ENCODE results near the gene KCNQ5. TPM values are rescaled to one million over a fixed set of nuclear protein-coding genes. Genes with fewer than 3 reads are reported as not detected.

The KCNQ5 gene
- total RNA-seq, 1 experiment from 2014 or later: 0.27 TPM

- in situ Hi-C loops (cut with HindIII; ENCODE audit: low pct_unique_long_range_greater_than_20kb, low sequenced_read_pairs): no loop called here
- no peak for DNase-seq (ENCODE audit: low read depth)
Measured at GRCh38 chr6:72635636-72636035, 13.8 kb downstream of the KCNQ5 start.

- in situ Hi-C loops (cut with HindIII; ENCODE audit: low pct_unique_long_range_greater_than_20kb, low sequenced_read_pairs): no loop called here
- no peak for DNase-seq (ENCODE audit: low read depth)
Measured at GRCh38 chr6:72636215-72636614, 14.4 kb downstream of the KCNQ5 start.

DNA sequence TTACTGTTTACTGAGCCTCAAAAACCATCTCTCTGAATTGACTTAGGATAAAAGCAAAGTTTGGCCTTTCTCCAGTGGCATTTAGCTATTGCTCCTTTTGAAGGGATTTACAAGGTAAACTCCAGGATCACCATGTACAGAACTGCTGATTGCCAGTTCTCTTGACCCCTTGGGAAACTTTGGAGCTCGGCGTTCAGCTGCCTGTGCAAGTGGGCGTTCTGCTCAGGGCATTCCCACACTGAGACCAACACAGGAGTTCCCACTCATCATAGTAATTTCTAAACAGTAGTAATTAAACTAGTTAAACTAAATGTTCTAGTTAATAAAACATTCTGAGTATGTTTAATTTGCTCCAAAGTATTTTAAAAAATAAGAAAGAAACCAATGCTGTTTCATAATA is 14.9 kb downstream of the KCNQ5 start:
- DNase-seq (ENCODE audit: low read depth): no peak
- in situ Hi-C loops (cut with HindIII; ENCODE audit: low pct_unique_long_range_greater_than_20kb, low sequenced_read_pairs): no loop called here

- DNase-seq (ENCODE audit: low read depth): no peak
- in situ Hi-C loops (cut with HindIII; ENCODE audit: low pct_unique_long_range_greater_than_20kb, low sequenced_read_pairs): no loop called here
Measured at GRCh38 chr6:72639920-72640614, 18.2 kb downstream of the KCNQ5 start.

DNA sequence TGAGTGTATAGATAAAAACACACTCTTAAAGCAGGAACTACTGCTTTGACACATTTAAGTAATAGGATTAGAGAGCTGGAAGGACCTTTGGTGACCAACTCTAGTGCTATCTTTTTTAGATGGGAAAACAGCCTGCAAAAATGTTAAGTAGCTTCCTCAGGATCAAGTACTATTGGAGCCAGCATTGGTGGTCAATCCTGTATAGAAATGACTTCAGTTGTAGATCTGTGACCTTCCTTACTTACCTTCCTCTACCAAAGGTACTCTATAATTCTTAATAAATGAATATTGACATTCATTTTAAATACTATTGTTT is 18.7 kb downstream of the KCNQ5 start:
- in situ Hi-C loops (cut with HindIII; ENCODE audit: low pct_unique_long_range_greater_than_20kb, low sequenced_read_pairs): no loop called here
- no peak for DNase-seq (ENCODE audit: low read depth)

DNA sequence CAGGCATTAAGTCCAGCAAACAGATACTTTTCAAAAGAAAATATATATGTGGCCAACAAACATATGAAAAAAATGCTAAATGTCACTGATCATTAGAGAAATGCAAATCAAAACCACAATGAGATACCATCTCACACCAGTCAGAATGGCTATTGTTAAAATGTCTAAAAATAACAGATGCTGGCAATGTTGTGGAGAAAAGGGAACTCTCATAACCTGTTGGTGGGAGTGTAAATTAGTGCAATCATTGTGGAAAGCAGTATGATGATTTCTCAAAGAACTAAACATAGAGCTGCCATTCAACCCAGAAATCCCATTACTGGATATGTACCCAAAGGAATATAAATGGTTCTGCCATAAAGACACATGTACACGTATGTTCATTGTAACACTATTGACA is 20.6 kb downstream of the KCNQ5 start:
- DNase-seq (ENCODE audit: low read depth): no peak
- in situ Hi-C loops (cut with HindIII; ENCODE audit: low pct_unique_long_range_greater_than_20kb, low sequenced_read_pairs): no loop called here

- in situ Hi-C loops (cut with HindIII; ENCODE audit: low pct_unique_long_range_greater_than_20kb, low sequenced_read_pairs): no loop called here
- DNase-seq (ENCODE audit: low read depth): no peak
Measured at GRCh38 chr6:72643214-72643613, 21.4 kb downstream of the KCNQ5 start.

DNA sequence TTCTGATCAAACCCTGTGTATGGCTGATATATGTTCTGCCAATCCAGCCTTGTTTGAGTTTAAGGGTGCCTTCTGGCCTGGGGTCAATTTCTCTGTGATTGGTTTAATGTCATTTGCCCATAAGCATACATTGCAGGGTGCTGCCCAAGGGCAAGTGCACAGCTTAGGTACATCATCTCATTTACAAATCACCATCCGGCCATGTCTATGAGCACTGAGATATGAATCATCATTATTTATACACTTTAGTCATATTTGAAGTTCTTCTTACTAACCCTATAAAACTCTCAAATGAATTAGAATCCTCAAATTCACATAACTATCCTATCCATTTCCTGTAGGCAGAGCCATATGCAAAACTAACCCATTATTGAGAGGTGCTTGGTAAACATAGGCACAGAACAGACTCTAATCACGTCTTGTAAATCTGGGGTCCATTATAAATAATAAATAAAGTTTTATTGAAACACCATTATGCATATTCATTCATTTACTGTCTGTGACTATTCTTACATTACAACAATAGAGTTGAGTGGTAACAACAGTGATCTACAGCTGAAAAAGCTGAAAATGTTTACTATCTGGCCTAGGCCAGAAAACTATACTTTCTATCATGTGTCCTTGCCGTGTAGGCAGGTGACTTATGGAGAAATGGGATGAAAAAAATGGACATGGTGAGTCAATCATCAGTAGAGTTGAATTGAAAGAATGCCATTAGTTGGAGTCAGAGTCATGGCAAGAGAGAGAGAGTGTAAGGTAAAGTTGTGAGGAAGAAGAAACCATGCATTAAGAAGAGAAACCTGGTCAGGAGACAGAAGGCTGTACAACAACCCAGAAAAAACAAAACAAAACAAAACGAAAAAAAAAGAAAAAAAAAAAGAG is 25.0 kb downstream of the KCNQ5 start:
- no peak for DNase-seq (ENCODE audit: low read depth)
- in situ Hi-C loops (cut with HindIII; ENCODE audit: low pct_unique_long_range_greater_than_20kb, low sequenced_read_pairs): no loop called here

GRCh38 chr6:72647489-72647888 is 25.6 kb downstream of the KCNQ5 start:
- in situ Hi-C loops (cut with HindIII; ENCODE audit: low pct_unique_long_range_greater_than_20kb, low sequenced_read_pairs): no loop called here
- no peak for DNase-seq (ENCODE audit: low read depth)

DNA sequence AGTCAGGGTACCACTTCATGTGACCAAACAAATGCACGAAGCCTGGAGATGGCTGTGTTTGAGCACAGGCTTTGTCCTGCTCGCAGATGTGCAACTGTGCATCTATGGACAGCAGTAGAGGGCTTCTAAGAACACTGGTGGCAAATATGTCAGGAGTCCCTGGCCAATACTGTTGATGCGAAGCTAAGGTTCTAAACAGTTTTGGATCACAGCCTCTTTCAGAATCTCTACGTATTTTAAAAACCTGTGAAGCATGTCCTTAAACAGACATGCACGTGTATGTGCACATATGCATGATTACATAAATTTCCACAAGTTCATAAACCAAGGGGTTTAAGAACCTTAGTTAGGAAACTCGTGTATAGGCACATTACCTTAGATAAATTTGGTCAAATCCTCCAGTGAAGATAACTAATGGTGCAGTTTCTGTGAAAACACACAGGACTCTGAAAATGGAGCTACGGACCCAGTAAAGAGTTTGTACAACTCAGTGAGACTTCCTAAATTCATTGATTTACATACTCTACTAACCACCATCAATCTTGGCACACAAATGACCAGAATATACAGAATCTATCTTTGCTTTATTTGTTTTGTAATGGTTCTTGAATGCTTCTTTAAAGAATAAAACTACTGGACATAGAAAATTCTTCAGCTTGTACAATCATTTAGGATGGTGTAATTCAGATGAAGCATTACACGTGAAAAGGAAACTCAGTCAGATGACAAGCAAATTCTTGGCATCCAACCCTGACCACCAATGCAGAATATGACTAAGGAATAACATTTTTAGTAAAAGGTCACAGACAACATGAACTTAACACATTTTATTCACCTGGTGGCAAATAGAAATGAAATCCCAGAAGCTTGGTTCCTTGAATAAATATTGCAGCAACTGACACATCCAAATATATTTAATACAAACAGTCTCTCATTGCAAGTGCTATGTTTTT is 27.4 kb downstream of the KCNQ5 start:
- in situ Hi-C loops (cut with HindIII; ENCODE audit: low pct_unique_long_range_greater_than_20kb, low sequenced_read_pairs): no loop called here
- DNase-seq (ENCODE audit: low read depth): peak; percentile 72

DNA sequence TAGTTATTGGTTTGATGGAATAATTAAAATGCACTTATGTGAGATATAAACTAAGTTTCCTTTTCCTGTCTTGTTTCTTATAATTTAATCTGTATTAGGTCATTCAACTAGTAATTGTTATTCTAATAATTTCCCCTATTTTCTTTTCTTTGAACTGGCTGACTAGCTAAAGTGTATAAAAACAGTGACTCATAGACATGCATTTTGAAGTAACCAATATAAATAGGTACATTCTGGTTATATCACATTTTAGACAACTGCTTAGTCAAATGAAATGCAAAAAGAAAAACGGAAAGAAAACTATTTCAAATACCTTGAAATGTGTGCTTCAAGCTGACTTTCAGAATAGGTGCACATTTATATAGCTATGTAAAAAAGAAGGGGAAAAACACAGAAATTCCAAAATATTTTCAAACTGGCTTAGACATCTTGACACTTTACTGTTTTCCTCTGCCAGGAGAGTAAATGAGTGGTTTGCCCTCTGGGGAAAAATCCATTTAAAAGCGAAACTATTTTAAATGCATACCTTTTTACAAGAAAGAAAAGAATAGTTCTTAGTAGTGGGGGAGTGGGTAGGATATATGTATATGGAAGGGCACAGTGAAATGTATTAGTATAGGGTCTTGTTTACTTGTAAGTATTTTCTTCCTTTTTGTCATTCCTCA is 28.3 kb downstream of the KCNQ5 start:
- in situ Hi-C loops (cut with HindIII; ENCODE audit: low pct_unique_long_range_greater_than_20kb, low sequenced_read_pairs): no loop called here
- peak; percentile 45 for DNase-seq (ENCODE audit: low read depth)

GRCh38 chr6:72651174-72651573 is 29.3 kb downstream of the KCNQ5 start:
- in situ Hi-C loops (cut with HindIII; ENCODE audit: low pct_unique_long_range_greater_than_20kb, low sequenced_read_pairs): no loop called here
- no peak for DNase-seq (ENCODE audit: low read depth)

DNA sequence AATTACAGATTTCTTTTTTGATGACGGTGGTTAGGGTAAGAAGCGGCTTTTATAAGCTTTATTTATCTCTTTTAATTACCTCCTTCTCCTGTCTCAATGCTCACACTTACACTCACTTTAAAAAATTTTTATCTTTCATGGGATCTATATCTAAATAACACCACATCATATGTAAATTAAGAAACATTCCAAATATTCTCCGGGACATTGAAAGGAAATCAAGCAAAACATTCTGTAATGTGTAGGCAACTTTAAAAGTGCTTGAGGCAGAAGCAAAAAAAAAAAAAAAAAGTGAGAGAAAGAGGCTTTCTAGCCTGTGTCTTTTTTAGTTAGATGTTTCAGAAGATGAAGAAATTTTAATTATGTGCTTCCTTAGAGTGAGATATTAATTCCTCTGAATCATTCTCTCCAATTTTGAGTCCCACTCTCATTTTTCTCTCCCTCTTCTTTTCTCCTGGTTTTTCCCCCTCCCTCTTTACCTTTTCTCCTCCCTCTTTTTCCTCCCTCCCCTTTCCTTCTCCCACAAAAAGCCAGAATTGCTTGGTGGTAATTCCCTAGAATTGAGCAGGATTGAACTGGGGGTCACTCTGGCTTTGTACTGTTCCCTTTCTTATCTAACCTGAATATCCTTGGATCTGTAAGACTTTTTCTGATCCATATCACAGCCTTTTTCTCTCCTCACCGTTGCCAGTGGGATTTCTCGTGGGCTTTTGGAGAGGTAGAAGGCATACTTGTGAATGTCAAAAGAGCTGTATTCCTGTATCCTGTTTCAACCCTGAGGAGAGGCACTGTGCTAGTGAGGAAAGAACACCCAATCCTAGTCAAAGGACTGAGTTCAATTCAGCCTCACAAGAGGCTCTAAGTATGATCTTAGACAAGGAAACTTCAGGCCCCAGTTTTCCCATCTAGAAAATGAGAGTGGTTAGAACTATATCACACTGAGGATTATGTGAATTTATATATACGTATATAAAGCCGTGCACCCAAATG is 30.4 kb downstream of the KCNQ5 start:
- in situ Hi-C loops (cut with HindIII; ENCODE audit: low pct_unique_long_range_greater_than_20kb, low sequenced_read_pairs): no loop called here
- DNase-seq (ENCODE audit: low read depth): no peak

- in situ Hi-C loops (cut with HindIII; ENCODE audit: low pct_unique_long_range_greater_than_20kb, low sequenced_read_pairs): no loop called here
- no peak for DNase-seq (ENCODE audit: low read depth)
Measured at GRCh38 chr6:72653026-72653425, 31.2 kb downstream of the KCNQ5 start.

GRCh38 chr6:72654071-72654621 is 32.3 kb downstream of the KCNQ5 start:
- no peak for DNase-seq (ENCODE audit: low read depth)
- in situ Hi-C loops (cut with HindIII; ENCODE audit: low pct_unique_long_range_greater_than_20kb, low sequenced_read_pairs): no loop called here

GRCh38 chr6:72657407-72658197 is 35.7 kb downstream of the KCNQ5 start:
- peak; percentile 8 for DNase-seq (ENCODE audit: low read depth)
- in situ Hi-C loops (cut with HindIII; ENCODE audit: low pct_unique_long_range_greater_than_20kb, low sequenced_read_pairs): no loop called here

Data from Caki2 (cell line).